Right renal cortex interstitium (tissue), 3 donors: ENCODE data around the gene GPAT3. TPM values are rescaled to one million over a fixed set of nuclear protein-coding genes. Genes with fewer than 3 reads are reported as not detected.
"Not testable (repeated sequence)": the region's sequence is repeated elsewhere in the genome, so short reads cannot be mapped to it uniquely, and the experiment has no call there.

Source experiments
- DNase-seq, 3 donors: peaks; one replicate each; pipeline ENCODE4 v3.0.0-alpha.2; 2013; ENCODE audit warnings: low read depth in 3 of 3, low spot score in 2 of 3
- polyA plus RNA-seq, 3 donors: library from polyadenylated mRNA; unstranded; fragments of 120-200 nt; gene quantifications; one replicate each; pipeline ENCODE4 v1.2.1, GENCODE V29; 2013; ENCODE audit not compliant: insufficient read length in 3 of 3

The GPAT3 gene
- polyA plus RNA-seq, 3 donors = 20.4 to 24.8 (median 21.1) TPM

- no peak for DNase-seq
Observed at GRCh38 chr4:83548151-83548905, 12.4 kb downstream of the GPAT3 start.

GRCh38 chr4:83552083-83552482 lies 16.2 kb downstream of the GPAT3 start:
- no peak for DNase-seq

GRCh38 chr4:83552924-83553323 lies 17.0 kb downstream of the GPAT3 start:
- no peak for DNase-seq

- no peak for DNase-seq
Observed at GRCh38 chr4:83556006-83556707, 20.2 kb downstream of the GPAT3 start.

GRCh38 chr4:83556816-83557215 lies 20.9 kb downstream of the GPAT3 start:
- DNase-seq = no peak

GRCh38 chr4:83558059-83558653 lies 22.2 kb downstream of the GPAT3 start:
- DNase-seq = no peak

GRCh38 chr4:83558680-83559079 lies 22.8 kb downstream of the GPAT3 start:
- no peak for DNase-seq

GRCh38 chr4:83560523-83560922 lies 24.6 kb downstream of the GPAT3 start:
- no peak for DNase-seq

GRCh38 chr4:83561381-83561780 lies 25.5 kb downstream of the GPAT3 start:
- no peak for DNase-seq

- DNase-seq = no peak
Observed at GRCh38 chr4:83563998-83564397, 28.1 kb downstream of the GPAT3 start.

- no peak for DNase-seq
Observed at GRCh38 chr4:83568062-83568461, 32.2 kb downstream of the GPAT3 start.

- DNase-seq = no peak
Observed at GRCh38 chr4:83569429-83569828, 33.5 kb downstream of the GPAT3 start.

- no peak for DNase-seq
Observed at GRCh38 chr4:83569987-83570386, 34.1 kb downstream of the GPAT3 start.

GRCh38 chr4:83572848-83573247 lies 36.9 kb downstream of the GPAT3 start:
- no peak for DNase-seq

GRCh38 chr4:83574247-83574646 lies 38.3 kb downstream of the GPAT3 start:
- peak in 2 of 3 donors; percentile 56 to 68 for DNase-seq

GRCh38 chr4:83576237-83576636 lies 40.3 kb downstream of the GPAT3 start:
- not testable (repeated sequence) for DNase-seq

- DNase-seq = no peak
Observed at GRCh38 chr4:83581411-83582288, 45.7 kb downstream of the GPAT3 start.

- DNase-seq = no peak
Observed at GRCh38 chr4:83582289-83582785, 46.4 kb downstream of the GPAT3 start.

- DNase-seq = no peak
Observed at GRCh38 chr4:83585982-83586508, 50.1 kb downstream of the GPAT3 start.

GRCh38 chr4:83589279-83589678 lies 53.4 kb downstream of the GPAT3 start:
- no peak for DNase-seq
